Measurements from ENCODE around the gene PTGR3.
A peak's percentile ranks its signal among the peaks of the same experiment; 100 is the strongest.

The PTGR3 gene

GRCh38 chr18:75209129-75209950, at the start of gene PTGR3:
TSS of gene PTGR3 (minus strand) at chr18:75209139. CDS start at chr18:75209058, 81 bp downstream.
- no peaks in the 10 kb centered on the region for H3K36me3 ChIP-seq (ENCODE audit: insufficient read depth, low read length)
- H3K4me1 ChIP-seq (ENCODE audit: insufficient read depth, low read length) = peaks cover 9% of the 10 kb centered on the region
- peak within 1 kb of the TSS; percentile 89 for H3K9ac ChIP-seq (ENCODE audit: low read depth, low read length)
- H3K9me3 ChIP-seq (ENCODE audit: control insufficient read depth, insufficient read depth, low read length) = no peaks in the 10 kb centered on the region

DNA sequence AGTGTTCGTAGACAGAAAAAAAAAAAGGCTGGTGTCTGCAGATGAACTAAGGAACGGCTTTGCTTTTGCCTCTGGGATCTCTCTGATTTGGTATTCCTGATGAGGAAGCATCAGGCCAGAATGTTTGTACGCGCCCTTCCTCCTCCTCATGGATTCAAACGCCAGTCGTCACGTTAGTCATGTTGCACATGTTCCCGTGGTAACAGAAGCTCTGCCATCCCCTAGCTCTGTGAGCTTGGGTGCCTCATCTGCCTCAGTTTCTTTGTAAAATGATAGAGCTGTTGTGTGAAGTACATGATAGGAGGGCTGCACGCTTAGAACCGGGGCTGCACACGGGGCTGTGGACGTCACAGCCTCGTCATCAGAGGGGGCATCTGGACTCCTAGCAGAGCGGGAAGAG, 48.7 kb upstream of the PTGR3 start:
- Histone ChIP-seq H3K9me3 (ENCODE audit: control insufficient read depth, insufficient read depth, low read length) (no peaks in the 10 kb centered on the region), H3K4me1 (ENCODE audit: insufficient read depth, low read length) (no peaks in the 10 kb centered on the region)

DNA sequence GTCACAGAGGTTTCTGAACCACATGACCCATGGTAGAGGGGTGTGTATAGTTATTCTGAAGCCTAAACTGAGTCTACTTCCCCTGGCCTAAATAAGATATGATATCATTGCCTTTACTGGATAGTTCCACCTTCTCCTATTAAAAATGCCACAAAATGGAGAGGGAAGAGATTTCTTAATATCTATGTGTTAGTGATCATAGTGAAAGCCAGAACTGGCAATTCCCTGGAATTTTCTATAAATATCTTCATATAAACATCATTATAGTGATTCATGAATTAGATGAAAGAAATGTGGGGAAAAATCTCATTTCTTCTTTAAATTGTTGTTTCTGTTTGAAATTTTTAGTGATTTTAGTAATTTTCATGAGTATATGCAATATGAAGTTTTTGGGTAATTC, 47.4 kb upstream of the PTGR3 start:
- Histone ChIP-seq H3K9me3 (ENCODE audit: control insufficient read depth, insufficient read depth, low read length) (no peaks in the 10 kb centered on the region), H3K9ac (ENCODE audit: low read depth, low read length) (no peak overlapping the region), H3K36me3 (ENCODE audit: insufficient read depth, low read length) (no peaks in the 10 kb centered on the region)

More for the DNA sequence above, 48.7 kb upstream of the PTGR3 start:
- no peaks in the 10 kb centered on the region for H3K36me3 ChIP-seq (ENCODE audit: insufficient read depth, low read length)
- no peak overlapping the region for H3K9ac ChIP-seq (ENCODE audit: low read depth, low read length)

DNA sequence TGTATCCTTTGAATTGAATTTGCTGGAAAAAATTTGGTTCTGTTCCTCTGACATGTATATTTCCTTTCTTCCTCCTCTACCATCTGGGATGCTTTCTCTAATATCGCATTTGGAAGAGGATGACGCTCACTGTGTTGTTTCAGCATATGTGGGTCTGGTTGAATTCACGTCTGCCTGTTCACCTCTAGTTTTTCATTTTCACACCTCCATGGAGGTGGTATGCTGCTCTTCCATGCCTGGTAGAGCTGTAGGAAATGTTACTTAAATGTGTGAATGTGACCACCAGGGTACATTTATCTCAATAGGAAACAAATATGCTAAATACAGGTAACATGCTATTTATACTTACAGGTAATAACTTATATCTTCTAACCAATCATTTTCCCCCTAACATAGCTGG, 46.2 kb upstream of the PTGR3 start:
- Histone ChIP-seq H3K4me1 (ENCODE audit: insufficient read depth, low read length) (no peaks in the 10 kb centered on the region), H3K9ac (ENCODE audit: low read depth, low read length) (no peak overlapping the region), H3K9me3 (ENCODE audit: control insufficient read depth, insufficient read depth, low read length) (no peaks in the 10 kb centered on the region), H3K36me3 (ENCODE audit: insufficient read depth, low read length) (no peaks in the 10 kb centered on the region)

More for the DNA sequence above, 47.4 kb upstream of the PTGR3 start:
- no peaks in the 10 kb centered on the region for H3K4me1 ChIP-seq (ENCODE audit: insufficient read depth, low read length)

GRCh38 chr18:75253784-75254183, 44.8 kb upstream of the PTGR3 start:
- H3K36me3 ChIP-seq (ENCODE audit: insufficient read depth, low read length) = no peaks in the 10 kb centered on the region
- no peak overlapping the region for H3K9ac ChIP-seq (ENCODE audit: low read depth, low read length)
- no peaks in the 10 kb centered on the region for H3K9me3 ChIP-seq (ENCODE audit: control insufficient read depth, insufficient read depth, low read length)

DNA sequence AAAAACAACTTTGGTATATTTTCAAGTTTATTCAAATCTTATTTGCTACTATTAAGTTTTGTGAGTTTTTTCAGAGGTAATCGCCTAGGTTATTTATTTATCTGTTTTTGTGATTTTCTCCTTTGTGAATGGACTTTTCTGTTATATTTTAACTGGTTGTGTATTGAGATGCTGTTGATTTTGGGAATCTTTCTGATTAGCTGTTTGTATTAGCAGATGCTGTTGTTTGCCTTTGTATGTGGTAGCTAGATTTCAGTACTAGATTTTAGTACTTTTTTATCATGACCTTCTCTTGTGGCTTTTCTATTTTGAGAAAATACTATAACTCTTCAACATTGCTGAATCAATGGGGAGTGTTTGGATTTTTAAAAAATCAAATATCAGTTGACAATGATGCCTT, 44.1 kb upstream of the PTGR3 start:
- Histone ChIP-seq H3K9ac (ENCODE audit: low read depth, low read length) (no peak overlapping the region), H3K36me3 (ENCODE audit: insufficient read depth, low read length) (no peaks in the 10 kb centered on the region), H3K4me1 (ENCODE audit: insufficient read depth, low read length) (no peaks in the 10 kb centered on the region), H3K9me3 (ENCODE audit: control insufficient read depth, insufficient read depth, low read length) (no peaks in the 10 kb centered on the region)

More at GRCh38 chr18:75253784-75254183, 44.8 kb upstream of the PTGR3 start:
- H3K4me1 ChIP-seq (ENCODE audit: insufficient read depth, low read length) = no peaks in the 10 kb centered on the region

- H3K9me3 ChIP-seq (ENCODE audit: control insufficient read depth, insufficient read depth, low read length) = no peaks in the 10 kb centered on the region
- H3K9ac ChIP-seq (ENCODE audit: low read depth, low read length) = no peak overlapping the region
- H3K4me1 ChIP-seq (ENCODE audit: insufficient read depth, low read length) = no peaks in the 10 kb centered on the region
- no peaks in the 10 kb centered on the region for H3K36me3 ChIP-seq (ENCODE audit: insufficient read depth, low read length)
Observed at GRCh38 chr18:75252136-75252535, 43.2 kb upstream of the PTGR3 start.

GRCh38 chr18:75251466-75251865, 42.5 kb upstream of the PTGR3 start:
- Histone ChIP-seq H3K9me3 (ENCODE audit: control insufficient read depth, insufficient read depth, low read length) (no peaks in the 10 kb centered on the region), H3K36me3 (ENCODE audit: insufficient read depth, low read length) (no peaks in the 10 kb centered on the region), H3K4me1 (ENCODE audit: insufficient read depth, low read length) (no peaks in the 10 kb centered on the region), H3K9ac (ENCODE audit: low read depth, low read length) (no peak overlapping the region)

DNA sequence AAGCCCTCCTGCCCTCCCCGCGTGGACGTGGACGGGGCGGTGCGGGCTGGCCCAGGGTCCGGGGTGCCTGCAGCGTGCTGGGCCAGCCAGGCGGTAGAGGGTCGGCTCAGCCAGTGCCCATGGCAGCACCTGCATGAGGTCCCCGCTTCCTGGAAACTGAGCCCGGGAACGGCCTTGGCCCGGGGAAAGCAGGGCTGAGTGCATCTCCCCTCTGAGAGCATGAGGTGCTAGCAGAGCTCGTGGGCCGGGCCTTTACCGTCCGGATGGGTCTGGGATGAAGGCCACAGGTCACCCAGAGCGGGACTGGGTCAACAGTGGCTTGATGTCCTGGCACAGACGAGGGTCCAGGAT, 41.5 kb upstream of the PTGR3 start:
- no peaks in the 10 kb centered on the region for H3K4me1 ChIP-seq (ENCODE audit: insufficient read depth, low read length)
- no peak overlapping the region for H3K9ac ChIP-seq (ENCODE audit: low read depth, low read length)
- no peaks in the 10 kb centered on the region for H3K9me3 ChIP-seq (ENCODE audit: control insufficient read depth, insufficient read depth, low read length)
- no peaks in the 10 kb centered on the region for H3K36me3 ChIP-seq (ENCODE audit: insufficient read depth, low read length)

- no peak overlapping the region for H3K9ac ChIP-seq (ENCODE audit: low read depth, low read length)
- H3K36me3 ChIP-seq (ENCODE audit: insufficient read depth, low read length) = no peaks in the 10 kb centered on the region
- H3K4me1 ChIP-seq (ENCODE audit: insufficient read depth, low read length) = no peaks in the 10 kb centered on the region
- no peaks in the 10 kb centered on the region for H3K9me3 ChIP-seq (ENCODE audit: control insufficient read depth, insufficient read depth, low read length)
Observed at GRCh38 chr18:75249672-75250470, 40.9 kb upstream of the PTGR3 start.

DNA sequence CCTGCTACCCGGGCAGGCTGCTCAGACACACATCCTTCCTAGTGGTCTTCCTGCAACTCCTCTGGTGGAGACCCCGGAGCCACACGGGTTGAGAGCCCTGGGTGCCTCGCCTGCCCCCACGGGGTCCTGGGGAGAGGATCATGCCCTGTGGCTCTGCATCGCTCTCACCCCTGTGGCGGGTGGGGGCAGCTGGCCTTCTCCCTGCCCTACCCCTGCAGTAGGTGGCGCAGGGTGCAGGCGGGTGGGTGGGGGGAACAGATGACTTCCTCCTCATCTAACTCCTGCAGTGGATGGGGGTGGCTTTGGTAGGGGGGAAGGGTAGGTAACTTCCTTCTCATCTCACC, 40.2 kb upstream of the PTGR3 start:
- H3K9me3 ChIP-seq (ENCODE audit: control insufficient read depth, insufficient read depth, low read length) = no peaks in the 10 kb centered on the region
- H3K4me1 ChIP-seq (ENCODE audit: insufficient read depth, low read length) = no peaks in the 10 kb centered on the region
- no peak overlapping the region for H3K9ac ChIP-seq (ENCODE audit: low read depth, low read length)
- H3K36me3 ChIP-seq (ENCODE audit: insufficient read depth, low read length) = no peaks in the 10 kb centered on the region

- no peaks in the 10 kb centered on the region for H3K4me1 ChIP-seq (ENCODE audit: insufficient read depth, low read length)
- no peak overlapping the region for H3K9ac ChIP-seq (ENCODE audit: low read depth, low read length)
- H3K36me3 ChIP-seq (ENCODE audit: insufficient read depth, low read length) = no peaks in the 10 kb centered on the region
- H3K9me3 ChIP-seq (ENCODE audit: control insufficient read depth, insufficient read depth, low read length) = no peaks in the 10 kb centered on the region
Observed at GRCh38 chr18:75248426-75249174, 39.7 kb upstream of the PTGR3 start.

GRCh38 chr18:75247611-75248421, 38.9 kb upstream of the PTGR3 start:
- Histone ChIP-seq H3K9ac (ENCODE audit: low read depth, low read length) (no peak overlapping the region), H3K4me1 (ENCODE audit: insufficient read depth, low read length) (no peaks in the 10 kb centered on the region), H3K36me3 (ENCODE audit: insufficient read depth, low read length) (no peaks in the 10 kb centered on the region), H3K9me3 (ENCODE audit: control insufficient read depth, insufficient read depth, low read length) (no peaks in the 10 kb centered on the region)

Measured in ES-I3 (cell line).